Tibial nerve (tissue), 4 donors: Measurements from ENCODE around the gene JADE2. TPM values are rescaled to one million over a fixed set of nuclear protein-coding genes. Genes with fewer than 3 reads are reported as not detected.

Source experiments
- DNase-seq, 2 donors: peaks; one replicate each; pipeline ENCODE4 v3.0.0-alpha.2; 2019; ENCODE audit warnings: low spot score in 2 of 2
- H3K27ac ChIP-seq, 4 donors: fragments of 200-600 bp; sonication (generic) in 3 of 4; one replicate each; pipeline ENCODE4 v1.5.1; 2017 to 2019; ENCODE audit warnings: mild to moderate bottlenecking in 1 of 4
- H3K27me3 ChIP-seq, 2 donors: fragments of 200-600 bp; sonication (generic) in 1 of 2; one replicate each; pipeline versions ENCODE4 v1.5.1 to v1.6.0; 2017 to 2019
- H3K36me3 ChIP-seq, 3 donors: fragments of 200-600 bp; sonication (generic); one replicate each; pipeline ENCODE4 v1.5.1; 2018 to 2019
- H3K4me1 ChIP-seq, 4 donors: fragments of 200-600 bp; sonication (generic) in 3 of 4; one replicate each; pipeline ENCODE4 v1.5.1; 2017 to 2019
- H3K4me3 ChIP-seq, 4 donors: fragments of 200-600 bp; sonication (generic) in 3 of 4; one replicate each; pipeline ENCODE4 v1.5.1; 2017 to 2019; ENCODE audit warnings: mild to moderate bottlenecking in 1 of 4, moderate library complexity in 1 of 4
- H3K9me3 ChIP-seq, 4 donors: fragments of 200-600 bp; sonication (generic) in 3 of 4; one replicate each; pipeline ENCODE4 v1.5.1; 2017 to 2019
- CTCF ChIP-seq, 5 experiments: fragments of 200-600 bp in 3 of 5; fragments of 450-650 bp in 2 of 5; sonication (generic) in 3 of 5; IDR thresholded peaks; one replicate each; pipeline ENCODE4 v1.5.1; 2016 to 2019; ENCODE audit warnings: antibody characterized with exemption in 5 of 5, mild to moderate bottlenecking in 3 of 5, moderate library complexity in 2 of 5
- EP300 ChIP-seq, 2 donors: sonication (generic); formaldehyde crosslinking; IDR thresholded peaks; one replicate each; pipeline ENCODE4 v1.6.1; 2017; ENCODE audit warnings: antibody characterized with exemption in 2 of 2, mild to moderate bottlenecking in 1 of 2
- POLR2A ChIP-seq, 2 donors: fragments of 450-650 bp; IDR thresholded peaks; one replicate each; pipeline ENCODE4 v1.6.1; 2017; ENCODE audit warnings: antibody characterized with exemption in 2 of 2, mild to moderate bottlenecking in 2 of 2, moderate library complexity in 2 of 2
- WGBS, 2 donors: methylation state at CpG; one replicate each; pipeline ENCODE4 v1.1.5; 2018; 5-methylcytosine and 5-hydroxymethylcytosine counted together
- small RNA-seq: library from RNA; depleted of rRNA; stranded (forward); fragments of <200 nt; gene quantifications from one replicate; pipeline ENCODE3, GENCODE V24; 2016
- total RNA-seq, 4 donors: library from RNA; depleted of rRNA; stranded (reverse); fragments of >200 nt; gene quantifications; one replicate each; pipeline ENCODE4 v1.1.0, GENCODE V29; 2016

The JADE2 gene
- total RNA-seq, 4 donors from 2014 or later: 58.8 to 90.6 (median 73.9) TPM

- no peak overlapping the region for H3K4me3 ChIP-seq
- H3K9me3 ChIP-seq: no peaks in the 10 kb centered on the region
- peak overlapping the region in 1 of 4 donors; percentile 24 for H3K27ac ChIP-seq
- H3K27me3 ChIP-seq: no peaks in the 10 kb centered on the region
- DNase-seq: no peak
- peaks cover 0 to 38% (median 0%) of the 10 kb centered on the region in 3 donors for H3K36me3 ChIP-seq
- WGBS, 2 donors: 54 to 56% methylated on average over 2 of the region's 2 CpGs
- TF ChIP-seq POLR2A (IDR thresholded peaks at IDR 0.05): no peak
- TF ChIP-seq CTCF (IDR thresholded peaks at IDR 0.05): no peak
- peak in 1 of 2 donors; percentile 26 for TF ChIP-seq EP300 (IDR thresholded peaks at IDR 0.05)
- H3K4me1 ChIP-seq: peaks cover 0 to 13% (median 3%) of the 10 kb centered on the region in 4 donors
These were observed 101.0 kb downstream of the JADE2 start for GRCh38 chr5:134626369-134627014.

Small RNA genes within 50 kb of the gene (small RNA-seq; reads per million reads assigned to genes)
- gene RN7SL541P: not detected
- gene RNU6-456P: not detected

Other genes starting within 250 kb of the JADE2 start
- 10 to 100 TPM in 2 of 4 donors, 1 to 10 TPM in 1, under 1 TPM in 1; 0.90 to 27.3 (median 7.5) TPM for gene CDKL3, start 158.5 kb upstream of the JADE2 start, total RNA-seq
- 100 to 1,000 TPM in 1 of 4 donors, 10 to 100 TPM in 3; 61.6 to 124 (median 69.2) TPM for gene UBE2B, start 154.1 kb upstream of the JADE2 start, total RNA-seq
- 10 to 100 TPM; 13.9 to 37.6 (median 18.5) TPM for gene CDKN2AIPNL, start 113.8 kb upstream of the JADE2 start, total RNA-seq
- gene SAR1B, start 107.2 kb downstream of the JADE2 start, total RNA-seq: 10 to 100 TPM; 27.9 to 35.6 (median 31.3) TPM
- 10 to 100 TPM; 12.7 to 21.3 (median 17.9) TPM for gene SEC24A, start 123.1 kb downstream of the JADE2 start, total RNA-seq
- 10 to 100 TPM; 26.4 to 35.4 (median 33.0) TPM for gene CAMLG, start 212.9 kb downstream of the JADE2 start, total RNA-seq
- 10 to 100 TPM; 27.7 to 53.1 (median 39.9) TPM for gene DDX46, start 233.1 kb downstream of the JADE2 start, total RNA-seq